ENCODE measurements around the gene MAP2K1. TPM values are rescaled to one million over a fixed set of nuclear protein-coding genes. Genes with fewer than 3 reads are reported as not detected.
A peak's percentile ranks its signal among the peaks of the same experiment; 100 is the strongest.
"Not testable (repeated sequence)": the region's sequence is repeated elsewhere in the genome, so short reads cannot be mapped to it uniquely, and the experiment has no call there.

The MAP2K1 gene
- total RNA-seq, 6 experiments from 2014 or later, result 25.7 to 68.8 (median 53.9) TPM

GRCh38 chr15:66454143-66454542 lies 67.4 kb downstream of the MAP2K1 start:
- intact Hi-C loops (cut with DNase I), result no loop called here
- DNase-seq (no peak), ATAC-seq (peak in 1 of 4 donors; percentile 51)
- no peak overlapping the region for H3K4me3 ChIP-seq
- H3K27me3 ChIP-seq, result no peaks in the 10 kb centered on the region
- 64% methylated on average over 2 of the region's 2 CpGs for WGBS (ENCODE audit: insufficient coverage, low coverage, low lambda C conversion rate, missing lambda C conversion rate)
- peaks cover 0 to 15% (median 2%) of the 10 kb centered on the region in 4 donors for H3K4me1 ChIP-seq
- no peaks in the 10 kb centered on the region for H3K9me3 ChIP-seq
- H3K27ac ChIP-seq, result no peak overlapping the region
- no peaks in the 10 kb centered on the region for H3K36me3 ChIP-seq
- TF ChIP-seq CTCF (IDR thresholded peaks at IDR 0.05) (no peak), POLR2A (IDR thresholded peaks at IDR 0.05) (no peak)

GRCh38 chr15:66456211-66456610 lies 69.5 kb downstream of the MAP2K1 start:
- Histone ChIP-seq H3K27me3 (no peaks in the 10 kb centered on the region), H3K9me3 (no peaks in the 10 kb centered on the region), H3K4me1 (peaks cover 0 to 15% (median 2%) of the 10 kb centered on the region in 4 donors), H3K36me3 (no peaks in the 10 kb centered on the region), H3K27ac (no peak overlapping the region), H3K4me3 (no peak overlapping the region)
- TF ChIP-seq POLR2A (IDR thresholded peaks at IDR 0.05) (no peak), CTCF (IDR thresholded peaks at IDR 0.05) (no peak)
- DNase-seq (no peak), ATAC-seq (no peak)
- intact Hi-C loops (cut with DNase I), result no loop called here
- WGBS (ENCODE audit: insufficient coverage, low coverage, low lambda C conversion rate, missing lambda C conversion rate), result 73% methylated on average over 3 of the region's 3 CpGs

GRCh38 chr15:66459818-66460615 lies 73.3 kb downstream of the MAP2K1 start:
- WGBS (ENCODE audit: insufficient coverage, low coverage, low lambda C conversion rate, missing lambda C conversion rate), result 52% methylated on average over 3 of the region's 3 CpGs

GRCh38 chr15:66461294-66461693 lies 74.6 kb downstream of the MAP2K1 start:
- H3K9me3 ChIP-seq; DNase-seq; H3K27ac ChIP-seq; H3K27me3 ChIP-seq; ATAC-seq; H3K4me3 ChIP-seq; intact Hi-C loops (cut with DNase I); H3K4me1 ChIP-seq; H3K36me3 ChIP-seq: not testable (repeated sequence)
- 94% methylated on average over 3 of the region's 6 CpGs for WGBS (ENCODE audit: insufficient coverage, low coverage, low lambda C conversion rate, missing lambda C conversion rate)

More at GRCh38 chr15:66459818-66460615, 73.3 kb downstream of the MAP2K1 start:
- no peak for ATAC-seq
- TF ChIP-seq CTCF (IDR thresholded peaks at IDR 0.05) (no peak), POLR2A (IDR thresholded peaks at IDR 0.05) (no peak)
- Histone ChIP-seq H3K27ac (no peak overlapping the region), H3K4me1 (no peaks in the 10 kb centered on the region), H3K27me3 (no peaks in the 10 kb centered on the region), H3K4me3 (no peak overlapping the region), H3K9me3 (no peaks in the 10 kb centered on the region), H3K36me3 (no peaks in the 10 kb centered on the region)
- intact Hi-C loops (cut with DNase I), result no loop called here
- no peak for DNase-seq

- DNase-seq (no peak), ATAC-seq (no peak)
- H3K36me3 ChIP-seq, result no peaks in the 10 kb centered on the region
- no peaks in the 10 kb centered on the region for H3K27me3 ChIP-seq
- H3K9me3 ChIP-seq, result no peaks in the 10 kb centered on the region
- intact Hi-C loops (cut with DNase I), result no loop called here
- no peak overlapping the region for H3K4me3 ChIP-seq
- TF ChIP-seq POLR2A (IDR thresholded peaks at IDR 0.05) (no peak), CTCF (IDR thresholded peaks at IDR 0.05) (no peak)
- H3K4me1 ChIP-seq, result peaks cover 0 to 9% (median 3%) of the 10 kb centered on the region in 4 donors
- WGBS (ENCODE audit: insufficient coverage, low coverage, low lambda C conversion rate, missing lambda C conversion rate), result 86% methylated on average over 2 of the region's 2 CpGs
- H3K27ac ChIP-seq, result no peak overlapping the region
These were observed 75.2 kb downstream of the MAP2K1 start for GRCh38 chr15:66461917-66462316.
